GM23338 (cell line): ENCODE data around the gene APC. TPM values are rescaled to one million over a fixed set of nuclear protein-coding genes. Genes with fewer than 3 reads are reported as not detected.

ENCODE experiments used
- ATAC-seq: fragments of 200-7000 bp; cut with Tn5 transposase; 3 replicates; pipeline ENCODE4 v1.9.1; 2020
- DNase-seq: peaks from one replicate; pipeline ENCODE4 v3.0.0-alpha.2; 2015; ENCODE audit warnings: low spot score
- H2AFZ ChIP-seq: fragments of 200-600 bp; sonication (generic); 2 replicates; pipeline ENCODE4 v1.8.0; 2016; ENCODE audit warnings: antibody characterized with exemption, mild to moderate bottlenecking, moderate library complexity
- H3F3A ChIP-seq: fragments of 200-600 bp; sonication (generic); replicated peaks from 2 replicates; pipeline ENCODE4 v1.8.0; 2017; ENCODE audit warnings: antibody characterized with exemption, mixed run types, low read depth
- H3K27ac ChIP-seq: fragments of 200-600 bp; sonication (generic); 2 replicates; pipeline ENCODE4 v1.6.1; 2016; ENCODE audit warnings: low read depth
- H3K27me3 ChIP-seq: fragments of 200-600 bp; sonication (generic); 2 replicates; pipeline ENCODE4 v1.8.0; 2016; ENCODE audit warnings: mild to moderate bottlenecking, mixed run types, moderate library complexity; ENCODE audit not compliant: insufficient read depth
- H3K36me3 ChIP-seq: fragments of 200-600 bp; sonication (generic); 2 replicates; pipeline ENCODE4 v1.8.0; 2016; ENCODE audit warnings: mild to moderate bottlenecking; ENCODE audit not compliant: insufficient read depth
- H3K4me1 ChIP-seq: fragments of 200-600 bp; sonication (generic); 2 replicates; pipeline ENCODE4 v1.8.0; 2016; ENCODE audit warnings: mild to moderate bottlenecking, moderate library complexity; ENCODE audit not compliant: insufficient read depth
- H3K4me2 ChIP-seq: fragments of 200-600 bp; sonication (generic); 2 replicates; pipeline ENCODE4 v1.7.1; 2017; ENCODE audit warnings: mixed run types
- H3K4me3 ChIP-seq: fragments of 200-600 bp; sonication (generic); 2 replicates; pipeline ENCODE4 v1.6.1; 2016; ENCODE audit warnings: mixed run types
- H3K79me2 ChIP-seq: fragments of 200-600 bp; sonication (generic); replicated peaks from 2 replicates; pipeline ENCODE4 v1.8.0; 2017; ENCODE audit warnings: mild to moderate bottlenecking; ENCODE audit not compliant: insufficient read depth
- H3K9me2 ChIP-seq: fragments of 200-600 bp; sonication (generic); 2 replicates; pipeline ENCODE4 v1.8.0; 2017; ENCODE audit not compliant: insufficient read depth
- H4K20me1 ChIP-seq: fragments of 200-600 bp; sonication (generic); replicated peaks from 2 replicates; pipeline ENCODE4 v1.8.0; 2017; ENCODE audit warnings: mild to moderate bottlenecking; ENCODE audit not compliant: insufficient read depth
- H3K27ac Mint-ChIP-seq: 2 replicates; pipeline ENCODE4 v1.8.0; 2020; ENCODE audit warnings: inconsistent platforms, mild to moderate bottlenecking, moderate library complexity, mixed read lengths
- H3K27me3 Mint-ChIP-seq: 3 replicates; pipeline ENCODE4 v1.8.0; 2022; ENCODE audit warnings: low read depth, mild to moderate bottlenecking, moderate library complexity, mixed read lengths, inconsistent platforms; ENCODE audit not compliant: insufficient read depth, poor library complexity
- H3K36me3 Mint-ChIP-seq: 3 replicates; pipeline ENCODE4 v1.8.0; 2021; ENCODE audit warnings: low read depth, mild to moderate bottlenecking, inconsistent platforms, moderate library complexity, mixed read lengths
- H3K4me1 Mint-ChIP-seq: 3 replicates; pipeline ENCODE4 v1.8.0; 2020; ENCODE audit warnings: mild to moderate bottlenecking, inconsistent platforms, mixed read lengths
- H3K4me3 Mint-ChIP-seq: 3 replicates; pipeline ENCODE4 v1.8.0; 2021; ENCODE audit warnings: moderate library complexity, mild to moderate bottlenecking, inconsistent platforms, mixed read lengths
- H3K9me3 Mint-ChIP-seq: 3 replicates; pipeline ENCODE4 v1.8.0; 2020; ENCODE audit warnings: moderate library complexity, mild to moderate bottlenecking, inconsistent platforms, mixed read lengths
- CTCF ChIP-seq, 2 experiments: fragments of 200-600 bp in 1 of 2; sonication (generic) in 1 of 2; conservative IDR thresholded peaks; 2 replicates each; pipeline versions ENCODE4 v1.5.1 to v1.6.1; 2016 to 2017; ENCODE audit warnings: antibody characterized with exemption in 2 of 2, low read depth in 2 of 2, mild to moderate bottlenecking in 2 of 2, moderate library complexity in 1 of 2
- ETS1 ChIP-seq: IDR thresholded peaks from 2 replicates; pipeline ENCODE4 v1.6.1; 2016; ENCODE audit warnings: antibody characterized with exemption
- EZH2 ChIP-seq: fragments of 200-600 bp; sonication (generic); IDR thresholded peaks from one replicate; pipeline ENCODE4 v1.8.0; 2017; ENCODE audit warnings: antibody characterized with exemption, mild to moderate bottlenecking, low read depth; ENCODE audit not compliant: unreplicated experiment
- JUNB ChIP-seq: IDR thresholded peaks from one replicate; pipeline ENCODE4 v1.6.1; 2016; ENCODE audit warnings: antibody characterized with exemption; ENCODE audit not compliant: unreplicated experiment
- NANOG ChIP-seq: IDR thresholded peaks from 2 replicates; pipeline ENCODE4 v1.6.1; 2016; ENCODE audit warnings: antibody characterized with exemption, borderline replicate concordance
- POLR2AphosphoS5 ChIP-seq: IDR thresholded peaks from 2 replicates; pipeline ENCODE4 v1.6.1; 2016; ENCODE audit warnings: antibody characterized with exemption, low read depth
- STAT1 ChIP-seq: IDR thresholded peaks from one replicate; pipeline ENCODE4 v1.6.1; 2016; ENCODE audit warnings: antibody characterized with exemption; ENCODE audit not compliant: unreplicated experiment
- ZNF462 ChIP-seq: fragments of 250-450 bp; sonication (Bioruptor Pico); IDR thresholded peaks from 2 replicates; pipeline ENCODE4 v1.5.0; 2020; ENCODE audit warnings: mild to moderate bottlenecking, moderate library complexity
- polyA plus RNA-seq: library from polyadenylated mRNA; unstranded; fragments of >200 nt; fragmentation: Nextera tagmentation; extraction: Ambion mirVana; gene quantifications from 2 replicates; pipeline ENCODE4 v1.2.1, GENCODE V29; 2016
- total RNA-seq: library from RNA; depleted of rRNA; stranded (reverse); fragments of >200 nt; shearing (Covaris generic); gene quantifications from 2 replicates; pipeline ENCODE4 v1.2.3, GENCODE V29; 2014

The APC gene
- total and polyA plus RNA-seq, 2 experiments from 2014 or later = 42.4 to 62.9 TPM

GRCh38 chr5:112846556-112846955, 108.9 kb downstream of the APC start:
- peak; percentile 64 for ATAC-seq
- no peak overlapping the region for H2AFZ ChIP-seq
- Mint-ChIP-seq H3K27ac (no peak overlapping the region), H3K4me3 (no peak overlapping the region), H3K27me3 (no peaks in the 10 kb centered on the region), H3K36me3 (peaks cover 16% of the 10 kb centered on the region; the same call in 2 of the 3 replicates), H3K9me3 (peaks cover 14% of the 10 kb centered on the region; the same call in 2 of the 3 replicates), H3K4me1 (peaks cover 19% of the 10 kb centered on the region)
- H3K9me2 ChIP-seq = no peaks in the 10 kb centered on the region
- H4K20me1 ChIP-seq = no peaks in the 10 kb centered on the region
- H3K36me3 ChIP-seq = no peaks in the 10 kb centered on the region
- DNase-seq = peak; percentile 73
- H3K4me1 ChIP-seq = peaks cover 18% of the 10 kb centered on the region
- H3F3A ChIP-seq = no peaks in the 10 kb centered on the region
- H3K4me2 ChIP-seq = peak overlapping the region; percentile 18; the same call in 1 of the 2 replicates
- TF ChIP-seq POLR2AphosphoS5 (0 out of 2 replicates have a peak, but pooled peaks have one; percentile 19), STAT1 (no peak)
- no peak overlapping the region for H3K27ac ChIP-seq
- no peak overlapping the region for H3K4me3 ChIP-seq
- H3K79me2 ChIP-seq = no peaks in the 10 kb centered on the region
- no peaks in the 10 kb centered on the region for H3K27me3 ChIP-seq

GRCh38 chr5:112847306-112847705, 109.6 kb downstream of the APC start:
- peaks cover 7% of the 10 kb centered on the region; the same call in 2 of the 3 replicates for H3K9me3 Mint-ChIP-seq
- Histone ChIP-seq H3K36me3 (no peaks in the 10 kb centered on the region), H3K9me2 (no peaks in the 10 kb centered on the region), H3K27me3 (no peaks in the 10 kb centered on the region), H3K4me2 (no peak overlapping the region), H3K79me2 (no peaks in the 10 kb centered on the region), H3F3A (no peaks in the 10 kb centered on the region), H4K20me1 (no peaks in the 10 kb centered on the region), H2AFZ (no peak overlapping the region), H3K4me1 (peaks cover 18% of the 10 kb centered on the region), H3K27ac (no peak overlapping the region), H3K4me3 (no peak overlapping the region)
- DNase-seq (no peak), ATAC-seq (no peak)
- no peak overlapping the region for H3K27ac Mint-ChIP-seq
- TF ChIP-seq ZNF462 (CRISPR knock-in tag) = no peak
- no peak for TF ChIP-seq EZH2
- TF ChIP-seq ETS1 = no peak
- no peak for TF ChIP-seq CTCF (conservative IDR thresholded peaks at IDR 0.05; ENCODE audit: low read depth in 2 of 2)
- TF ChIP-seq NANOG = no peak
- no peak for TF ChIP-seq STAT1
- TF ChIP-seq JUNB = no peak
- no peaks in the 10 kb centered on the region for H3K27me3 Mint-ChIP-seq
- peaks cover 9% of the 10 kb centered on the region; the same call in 2 of the 3 replicates for H3K36me3 Mint-ChIP-seq
- no peak overlapping the region for H3K4me3 Mint-ChIP-seq
- peaks cover 19% of the 10 kb centered on the region for H3K4me1 Mint-ChIP-seq
